HG02610 (cell line): Measurements from ENCODE around the gene DMBT1.

Experiments
- ATAC-seq: cut with Tn5 transposase; IDR thresholded peaks from one replicate; pipeline ENCODE4 v1.9.1; 2021; ENCODE audit warnings: mild to moderate bottlenecking, moderate library complexity; ENCODE audit not compliant: unreplicated experiment

DMBT1 gene

GRCh38 chr10:122665946-122666345, 105.4 kb downstream of the DMBT1 start:
- ATAC-seq: no peak

DNA sequence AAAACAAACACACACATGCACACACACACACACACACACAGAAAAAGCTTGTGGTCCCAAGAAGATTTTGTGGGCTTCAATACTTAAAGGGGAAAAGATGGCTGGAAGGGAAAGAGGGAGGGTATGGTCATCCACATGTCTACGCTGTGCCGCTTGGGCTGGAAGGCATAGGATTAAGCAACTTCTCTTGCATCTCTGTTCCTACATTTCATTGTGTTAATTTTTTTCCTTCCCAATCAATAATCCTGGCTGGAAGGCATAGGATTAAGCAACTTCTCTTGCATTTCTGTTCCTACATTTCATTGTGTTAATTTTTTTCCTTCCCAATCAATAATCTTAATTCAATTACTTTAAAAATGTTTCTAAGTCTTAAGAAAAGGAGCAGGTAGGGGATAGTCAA, 108.5 kb downstream of the DMBT1 start:
- ATAC-seq: no peak

- no peak for ATAC-seq
Observed at GRCh38 chr10:122669842-122670241, 109.3 kb downstream of the DMBT1 start.

DNA sequence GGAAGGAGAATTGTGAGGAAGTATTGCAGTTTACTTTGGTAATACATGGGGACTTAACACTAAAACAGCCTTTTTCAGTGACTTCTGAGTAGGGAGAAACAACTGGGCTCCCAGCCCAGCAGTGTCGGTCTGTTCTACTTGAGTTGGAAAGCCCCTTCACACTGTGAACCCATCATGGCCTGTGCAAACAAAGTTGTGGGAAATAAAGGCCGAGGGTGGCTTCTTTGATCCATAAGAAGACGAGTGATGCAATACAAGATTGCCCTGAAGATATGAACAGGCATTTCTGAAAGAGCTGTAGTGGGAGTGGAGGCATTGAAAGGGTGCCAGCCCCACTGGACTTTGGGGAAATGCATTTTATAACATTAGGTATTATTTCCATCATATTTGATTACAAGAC, 110.8 kb downstream of the DMBT1 start:
- no peak for ATAC-seq

GRCh38 chr10:122672655-122673054, 112.1 kb downstream of the DMBT1 start:
- ATAC-seq: no peak

- no peak for ATAC-seq
Observed at GRCh38 chr10:122673269-122673668, 112.7 kb downstream of the DMBT1 start.

DNA sequence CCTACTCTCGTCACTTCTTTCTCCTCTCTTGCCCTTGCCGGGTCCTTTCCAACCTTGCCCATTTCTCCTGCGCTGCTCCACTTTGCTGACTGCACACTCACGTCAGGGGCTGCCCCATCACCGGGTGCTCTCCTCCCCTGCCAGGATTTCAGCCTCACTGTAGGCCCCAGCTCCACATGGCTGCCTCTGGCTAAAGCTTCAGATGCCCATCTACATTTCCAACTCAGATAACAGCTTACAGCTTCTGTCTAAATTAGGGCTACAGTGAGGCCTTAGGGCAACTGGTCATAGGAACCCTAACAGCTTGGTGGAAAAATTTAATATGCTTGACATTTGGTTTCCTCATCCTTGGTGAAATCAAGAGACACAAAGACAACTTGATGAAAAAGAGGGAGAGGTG, 113.2 kb downstream of the DMBT1 start:
- ATAC-seq: no peak

- no peak for ATAC-seq
Observed at GRCh38 chr10:122674781-122675180, 114.2 kb downstream of the DMBT1 start.

- no peak for ATAC-seq
Observed at GRCh38 chr10:122675278-122675677, 114.7 kb downstream of the DMBT1 start.

- no peak for ATAC-seq
Observed at GRCh38 chr10:122678266-122678665, 117.7 kb downstream of the DMBT1 start.

DNA sequence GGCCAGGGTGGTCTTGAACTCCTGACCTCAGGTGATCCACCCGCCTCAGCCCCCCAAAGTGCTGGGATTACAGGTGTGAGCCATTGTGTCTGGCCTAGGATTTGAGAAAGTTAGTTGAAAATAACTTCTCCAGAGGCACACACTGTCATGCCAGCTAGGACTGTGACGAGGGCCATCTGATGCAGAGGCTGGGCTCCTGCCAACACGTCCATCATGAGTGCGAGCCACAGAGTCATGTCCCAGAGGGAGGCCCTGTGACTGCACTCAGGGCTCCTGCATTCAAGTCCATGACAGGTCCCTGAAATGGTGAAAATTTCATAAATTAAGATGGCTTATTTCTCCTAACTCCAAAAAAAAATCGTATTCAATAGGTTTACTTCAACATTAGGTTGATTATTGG, 122.0 kb downstream of the DMBT1 start:
- ATAC-seq: no peak

DNA sequence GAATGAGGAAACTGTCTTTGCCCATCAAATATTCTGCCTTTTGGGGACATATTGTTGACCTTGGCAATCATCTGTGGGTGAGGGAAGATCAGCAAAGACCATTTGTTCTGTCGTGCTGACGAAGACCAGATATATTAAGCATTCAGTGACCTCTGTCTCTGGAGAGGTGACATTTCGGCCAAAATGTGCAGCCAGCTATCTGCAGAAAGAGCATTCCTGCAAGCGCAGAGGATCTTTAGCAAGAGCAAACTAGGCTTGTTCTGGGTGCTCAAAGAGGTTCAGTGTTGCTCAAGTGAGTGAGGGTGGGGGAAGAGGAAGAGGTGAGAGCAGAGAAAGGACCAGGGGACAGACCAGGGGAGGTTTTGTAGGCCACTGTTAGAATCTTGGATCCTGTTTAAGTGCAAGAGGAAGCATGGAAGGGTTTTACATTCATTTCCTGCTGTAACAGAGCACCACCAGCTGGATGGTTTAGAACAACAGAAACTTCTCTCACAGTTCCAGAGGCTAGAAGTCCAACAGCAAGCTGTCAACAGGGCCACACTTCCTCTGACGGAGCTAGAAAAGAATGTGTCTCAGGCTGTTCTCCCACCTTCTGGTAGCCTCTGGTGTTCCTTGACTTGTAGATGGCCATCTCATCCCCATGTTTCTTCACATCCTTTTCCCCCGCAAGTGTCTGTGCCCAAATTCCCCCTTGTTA, 127.9 kb downstream of the DMBT1 start:
- no peak for ATAC-seq

- no peak for ATAC-seq
Observed at GRCh38 chr10:122689146-122689820, 128.7 kb downstream of the DMBT1 start.

GRCh38 chr10:122692744-122693143, 132.2 kb downstream of the DMBT1 start:
- ATAC-seq: no peak
